A673 (cell line): ENCODE results near the gene SMAD6. TPM values are rescaled to one million over a fixed set of nuclear protein-coding genes. Genes with fewer than 3 reads are reported as not detected.

Source experiments
- BruUV-seq: library from RNA; stranded (reverse); fragments of 400-500 nt; replicated peaks from 2 replicates; lab custom pipeline; 2021; lab: Mats Ljungman, UMichigan
- CTCF ChIA-PET: fragments of 300-600 bp; sonication (Branson Sonifier 250); formaldehyde crosslinking; loops from one replicate; lab custom pipeline; 2022; ENCODE audit warnings: antibody characterized with exemption; lab: Charles Lee
- POLR2A ChIA-PET: fragments of 300-600 bp; sonication (Branson Sonifier 250); formaldehyde crosslinking; loops from one replicate; lab custom pipeline; 2022; ENCODE audit warnings: antibody characterized with exemption; ENCODE audit not compliant: low non-redundant PET; lab: Charles Lee
- DNase-seq: peaks from one replicate; pipeline ENCODE4 v3.0.0-alpha.2; 2015; ENCODE audit warnings: low spot score
- H3K27ac ChIP-seq: fragments of 200-600 bp; sonication (generic); 2 replicates; pipeline ENCODE4 v1.5.1; 2016; ENCODE audit warnings: mixed run types, low read depth, mild to moderate bottlenecking, mixed read lengths, antibody characterized with exemption, low read length; ENCODE audit not compliant: poor library complexity, severe bottlenecking
- H3K27me3 ChIP-seq: fragments of 200-600 bp; sonication (generic); replicated peaks from 2 replicates; pipeline ENCODE4 v1.6.1; 2017; ENCODE audit warnings: mixed run types, low read depth, mild to moderate bottlenecking, mixed read lengths, antibody characterized with exemption, low read length; ENCODE audit not compliant: insufficient read depth, poor library complexity
- H3K36me3 ChIP-seq: fragments of 200-600 bp; sonication (generic); 2 replicates; pipeline ENCODE4 v1.6.1; 2016; ENCODE audit warnings: mixed run types, mild to moderate bottlenecking, mixed read lengths, antibody characterized with exemption, low read length; ENCODE audit not compliant: insufficient read depth, poor library complexity, severe bottlenecking
- H3K4me1 ChIP-seq: fragments of 200-600 bp; sonication (generic); 2 replicates; pipeline ENCODE4 v1.6.1; 2017; ENCODE audit warnings: mixed run types, mild to moderate bottlenecking, mixed read lengths, antibody characterized with exemption, low read length; ENCODE audit not compliant: insufficient read depth, poor library complexity, severe bottlenecking
- H3K4me3 ChIP-seq: fragments of 200-600 bp; sonication (generic); 2 replicates; pipeline ENCODE4 v1.5.1; 2016; ENCODE audit warnings: low read depth, mixed run types, mild to moderate bottlenecking, mixed read lengths, low read length; ENCODE audit not compliant: poor library complexity, severe bottlenecking
- H3K9me3 ChIP-seq: fragments of 200-600 bp; sonication (generic); 2 replicates; pipeline ENCODE4 v1.6.1; 2016; ENCODE audit warnings: mixed run types, low read depth, mild to moderate bottlenecking, mixed read lengths, antibody characterized with exemption, low read length; ENCODE audit not compliant: poor library complexity, severe bottlenecking
- EZH2 ChIP-seq: fragments of 200-600 bp; sonication (generic); IDR thresholded peaks from 2 replicates; pipeline ENCODE4 v1.6.1; 2017; ENCODE audit warnings: borderline replicate concordance, low read depth, mild to moderate bottlenecking, mixed read lengths, antibody characterized with exemption, low read length; ENCODE audit not compliant: poor library complexity, severe bottlenecking
- intact Hi-C: fragments of 100-400 bp; cut with micrococcal nuclease; formaldehyde crosslinking; loops from one replicate; pipeline ENCODE4 v1.10.0; 2022; ENCODE audit not compliant: unreplicated experiment
- total RNA-seq: library from RNA; stranded (reverse); gene quantifications from 2 replicates; pipeline ENCODE4 v1.2.3, GENCODE V29; 2021
- TF ChIP-seq, protein P1 (sequence below): fragments of 300-800, 200-600 bp; sonication (generic); conservative IDR thresholded peaks from 2 replicates; pipeline ENCODE4 v1.5.1; 2017; ENCODE audit warnings: low read depth, mild to moderate bottlenecking, antibody characterized with exemption, low read length, moderate library complexity, mixed read lengths

The SMAD6 gene
- total RNA-seq, 1 experiment from 2014 or later: 63.9 TPM

DNA sequence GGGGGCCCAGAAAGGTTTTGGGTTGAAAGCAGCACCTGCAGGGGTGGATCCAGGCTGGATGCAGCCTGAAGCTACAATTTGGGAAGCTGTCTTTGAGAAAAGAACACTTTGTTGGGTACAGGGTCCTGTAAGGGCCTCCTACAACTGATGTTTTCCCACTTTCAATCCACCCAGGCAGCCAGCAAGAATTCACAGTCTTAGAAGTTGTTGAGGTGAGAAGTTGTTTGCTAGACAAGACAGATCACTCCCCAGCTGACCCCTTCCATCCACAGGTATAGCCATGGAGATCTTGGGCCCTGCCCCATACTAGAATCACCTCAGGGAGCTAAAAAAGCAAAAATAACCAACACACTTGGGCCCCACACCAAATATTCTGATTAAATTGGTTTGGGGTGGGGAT is 10.3 kb upstream of the SMAD6 start:
- Histone ChIP-seq H3K4me1 (no peaks in the 10 kb centered on the region), H3K36me3 (no peaks in the 10 kb centered on the region), H3K27ac (no peak overlapping the region), H3K27me3 (no peaks in the 10 kb centered on the region), H3K4me3 (no peak overlapping the region), H3K9me3 (no peaks in the 10 kb centered on the region)
- no TSS peak for BruUV-seq
- CTCF ChIA-PET: no interaction called here
- TF ChIP-seq, protein P1, sequence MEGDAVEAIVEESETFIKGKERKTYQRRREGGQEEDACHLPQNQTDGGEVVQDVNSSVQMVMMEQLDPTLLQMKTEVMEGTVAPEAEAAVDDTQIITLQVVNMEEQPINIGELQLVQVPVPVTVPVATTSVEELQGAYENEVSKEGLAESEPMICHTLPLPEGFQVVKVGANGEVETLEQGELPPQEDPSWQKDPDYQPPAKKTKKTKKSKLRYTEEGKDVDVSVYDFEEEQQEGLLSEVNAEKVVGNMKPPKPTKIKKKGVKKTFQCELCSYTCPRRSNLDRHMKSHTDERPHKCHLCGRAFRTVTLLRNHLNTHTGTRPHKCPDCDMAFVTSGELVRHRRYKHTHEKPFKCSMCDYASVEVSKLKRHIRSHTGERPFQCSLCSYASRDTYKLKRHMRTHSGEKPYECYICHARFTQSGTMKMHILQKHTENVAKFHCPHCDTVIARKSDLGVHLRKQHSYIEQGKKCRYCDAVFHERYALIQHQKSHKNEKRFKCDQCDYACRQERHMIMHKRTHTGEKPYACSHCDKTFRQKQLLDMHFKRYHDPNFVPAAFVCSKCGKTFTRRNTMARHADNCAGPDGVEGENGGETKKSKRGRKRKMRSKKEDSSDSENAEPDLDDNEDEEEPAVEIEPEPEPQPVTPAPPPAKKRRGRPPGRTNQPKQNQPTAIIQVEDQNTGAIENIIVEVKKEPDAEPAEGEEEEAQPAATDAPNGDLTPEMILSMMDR: no peak
- TF ChIP-seq EZH2: no peak
- DNase-seq: no peak
- POLR2A ChIA-PET: no interaction called here
- intact Hi-C loops: no loop called here

DNA sequence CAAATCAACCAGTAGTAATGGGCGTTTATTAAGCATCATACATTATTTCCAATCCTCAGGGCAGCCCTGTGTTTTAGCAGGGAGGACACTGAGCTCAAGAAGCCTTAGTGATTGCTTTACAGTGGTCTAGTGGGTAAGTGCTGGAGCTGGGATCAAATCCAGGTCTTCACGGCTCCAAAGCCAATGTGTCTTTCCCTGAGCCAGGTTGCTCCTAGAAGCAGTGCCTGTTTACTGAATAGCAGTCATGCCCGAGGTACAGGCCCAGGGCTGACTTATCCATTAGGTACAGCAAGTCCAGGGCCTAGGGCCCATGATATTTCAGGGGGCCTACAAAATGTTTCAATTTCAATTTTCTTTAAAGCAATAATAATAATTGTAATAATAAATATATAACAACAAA is 9.6 kb upstream of the SMAD6 start:
- no peaks in the 10 kb centered on the region for H3K4me1 ChIP-seq
- H3K36me3 ChIP-seq: no peaks in the 10 kb centered on the region
- no peaks in the 10 kb centered on the region for H3K27me3 ChIP-seq
- no peaks in the 10 kb centered on the region for H3K9me3 ChIP-seq
- DNase-seq: no peak
- no peak overlapping the region for H3K27ac ChIP-seq
- no peak overlapping the region for H3K4me3 ChIP-seq
- CTCF ChIA-PET: no interaction called here
- BruUV-seq: no TSS peak
- no peak for TF ChIP-seq EZH2
- TF ChIP-seq, protein P1: no peak
- intact Hi-C loops: no loop called here
- POLR2A ChIA-PET: no interaction called here

DNA sequence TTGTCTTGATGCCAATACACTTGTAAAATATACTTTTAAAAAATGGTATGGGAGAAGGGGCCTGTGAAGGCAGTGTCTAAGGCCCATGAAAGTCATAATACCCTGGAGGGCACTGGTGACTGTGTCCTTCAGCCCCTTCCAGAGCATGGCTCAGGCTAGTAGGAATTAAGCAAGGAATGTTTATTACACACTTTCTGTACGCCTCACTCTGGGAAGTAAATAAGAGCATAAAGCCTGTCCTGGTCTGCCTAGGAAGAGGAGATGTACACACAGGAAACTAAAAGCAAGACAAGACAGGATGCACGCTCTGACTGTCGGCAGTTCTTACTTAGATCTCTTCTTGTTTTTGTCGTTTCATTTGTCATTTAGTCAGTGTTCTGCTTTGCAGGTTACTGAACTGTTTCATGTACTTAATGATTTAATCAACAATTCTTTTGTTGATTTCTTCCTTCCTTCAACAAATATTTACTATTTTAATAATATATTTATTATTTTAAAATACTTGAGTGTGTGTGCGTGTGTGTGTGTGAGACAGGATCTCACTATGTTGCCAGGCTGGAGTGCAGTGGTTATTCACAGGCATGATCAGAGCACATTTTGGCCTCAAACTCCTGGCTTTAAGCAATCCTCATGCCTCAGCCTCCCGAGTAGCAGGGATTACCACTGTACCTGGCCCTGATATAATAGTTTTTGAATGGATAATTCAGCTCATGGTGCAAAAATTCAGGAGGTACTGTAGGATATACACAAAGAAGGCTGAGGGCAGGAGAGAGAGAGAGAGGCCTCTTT is 9.0 kb upstream of the SMAD6 start:
- POLR2A ChIA-PET: no interaction called here
- intact Hi-C loops: no loop called here
- H3K27me3 ChIP-seq: no peaks in the 10 kb centered on the region
- TF ChIP-seq EZH2: no peak
- TF ChIP-seq, protein P1: no peak
- H3K4me1 ChIP-seq: no peaks in the 10 kb centered on the region
- CTCF ChIA-PET: no interaction called here
- H3K36me3 ChIP-seq: no peaks in the 10 kb centered on the region
- no peak overlapping the region for H3K4me3 ChIP-seq
- no peak for DNase-seq
- H3K9me3 ChIP-seq: no peaks in the 10 kb centered on the region
- H3K27ac ChIP-seq: no peak overlapping the region
- no TSS peak for BruUV-seq
